WTC11 (cell line): ENCODE results near the gene TMEM205. TPM values are rescaled to one million over a fixed set of nuclear protein-coding genes. Genes with fewer than 3 reads are reported as not detected.

Source experiments
- ATF1 ChIP-seq: sonication (generic); formaldehyde crosslinking; IDR thresholded peaks from 2 replicates; pipeline ENCODE4 v1.8.1; 2023; ENCODE audit warnings: mild to moderate bottlenecking, moderate library complexity, missing genetic modification reagents
- ATF3 ChIP-seq: sonication (generic); formaldehyde crosslinking; conservative IDR thresholded peaks from 2 replicates; pipeline ENCODE4 v1.8.1; 2022; ENCODE audit warnings: mild to moderate bottlenecking, missing genetic modification reagents
- CREB1 ChIP-seq: sonication (generic); formaldehyde crosslinking; IDR thresholded peaks from 2 replicates; pipeline ENCODE4 v1.8.0; 2023; ENCODE audit warnings: mild to moderate bottlenecking, missing genetic modification reagents
- EMX1 ChIP-seq: fragments of 250-450 bp; sonication (Bioruptor Pico); IDR thresholded peaks from 2 replicates; pipeline ENCODE4 v1.8.0; 2021; ENCODE audit warnings: mild to moderate bottlenecking
- ERG ChIP-seq: fragments of 250-450 bp; sonication (Bioruptor Pico); IDR thresholded peaks from 2 replicates; pipeline ENCODE4 v1.8.0; 2021; ENCODE audit warnings: mild to moderate bottlenecking
- FOXJ3 ChIP-seq: sonication (generic); formaldehyde crosslinking; IDR thresholded peaks from 2 replicates; pipeline ENCODE4 v1.9.0; 2021; ENCODE audit warnings: missing genetic modification reagents, mild to moderate bottlenecking, borderline replicate concordance
- GABPB1 ChIP-seq: sonication (generic); formaldehyde crosslinking; IDR thresholded peaks from 2 replicates; pipeline ENCODE4 v1.8.1; 2023; ENCODE audit warnings: mild to moderate bottlenecking, missing genetic modification reagents
- GTF2I ChIP-seq: fragments of 250-450 bp; sonication (Bioruptor Pico); conservative IDR thresholded peaks from 2 replicates; pipeline ENCODE4 v1.4.0; 2021; ENCODE audit warnings: mild to moderate bottlenecking
- JAZF1 ChIP-seq: fragments of 250-450 bp; sonication (Bioruptor Pico); IDR thresholded peaks from 2 replicates; pipeline ENCODE4 v1.9.0; 2021; ENCODE audit warnings: moderate library complexity, mild to moderate bottlenecking, inconsistent platforms
- MLX ChIP-seq: sonication (generic); formaldehyde crosslinking; IDR thresholded peaks from 2 replicates; pipeline ENCODE4 v1.8.1; 2023; ENCODE audit warnings: mild to moderate bottlenecking, missing genetic modification reagents, moderate library complexity
- MXD4 ChIP-seq: fragments of 250-450 bp; sonication (Bioruptor Pico); IDR thresholded peaks from 2 replicates; pipeline ENCODE4 v1.8.0; 2021; ENCODE audit warnings: mild to moderate bottlenecking, moderate library complexity, borderline replicate concordance
- MYBL2 ChIP-seq: sonication (generic); formaldehyde crosslinking; IDR thresholded peaks from 2 replicates; pipeline ENCODE4 v1.8.1; 2023; ENCODE audit warnings: mild to moderate bottlenecking, moderate library complexity, missing genetic modification reagents
- NFE2L1 ChIP-seq: sonication (generic); formaldehyde crosslinking; IDR thresholded peaks from 2 replicates; pipeline ENCODE4 v1.8.1; 2023; ENCODE audit warnings: missing genetic modification reagents
- PREB ChIP-seq: sonication (generic); formaldehyde crosslinking; IDR thresholded peaks from 2 replicates; pipeline ENCODE4 v1.8.1; 2022; ENCODE audit warnings: mild to moderate bottlenecking, missing genetic modification reagents, moderate library complexity, borderline replicate concordance
- PRRX2 ChIP-seq: fragments of 250-450 bp; sonication (Bioruptor Pico); IDR thresholded peaks from 2 replicates; pipeline ENCODE4 v1.8.0; 2021; ENCODE audit warnings: mild to moderate bottlenecking
- SMAD4 ChIP-seq: sonication (generic); formaldehyde crosslinking; IDR thresholded peaks from 2 replicates; pipeline ENCODE4 v1.8.0; 2022; ENCODE audit warnings: mild to moderate bottlenecking, missing genetic modification reagents
- SOX15 ChIP-seq: fragments of 250-450 bp; sonication (Bioruptor Pico); IDR thresholded peaks from 2 replicates; pipeline ENCODE4 v1.9.0; 2021; ENCODE audit warnings: mild to moderate bottlenecking
- TEAD4 ChIP-seq: sonication (generic); formaldehyde crosslinking; IDR thresholded peaks from 2 replicates; pipeline ENCODE4 v1.8.0; 2022; ENCODE audit warnings: mild to moderate bottlenecking, missing genetic modification reagents
- TP53 ChIP-seq: sonication (generic); formaldehyde crosslinking; IDR thresholded peaks from 2 replicates; pipeline ENCODE4 v1.8.1; 2023; ENCODE audit warnings: mild to moderate bottlenecking, missing genetic modification reagents
- ZNF219 ChIP-seq: sonication (generic); formaldehyde crosslinking; IDR thresholded peaks from 2 replicates; pipeline ENCODE4 v1.8.0; 2023; ENCODE audit warnings: missing genetic modification reagents, mild to moderate bottlenecking, borderline replicate concordance
- ZNF416 ChIP-seq: fragments of 250-450 bp; sonication (Bioruptor Pico); IDR thresholded peaks from 2 replicates; pipeline ENCODE4 v1.9.0; 2021; ENCODE audit warnings: mild to moderate bottlenecking, inconsistent platforms
- ZNF671 ChIP-seq: fragments of 250-450 bp; sonication (Bioruptor Pico); IDR thresholded peaks from 2 replicates; pipeline ENCODE4 v1.8.0; 2021; ENCODE audit warnings: mild to moderate bottlenecking
- total RNA-seq: library from RNA; stranded (reverse); gene quantifications from 3 replicates; pipeline ENCODE4 v1.2.3, GENCODE V29; 2021
- TF ChIP-seq, protein P1 (sequence below): sonication (generic); formaldehyde crosslinking; IDR thresholded peaks from 2 replicates; pipeline ENCODE4 v1.8.1; 2023; ENCODE audit warnings: mild to moderate bottlenecking, missing genetic modification reagents
- TF ChIP-seq, protein P2 (sequence below): sonication (generic); formaldehyde crosslinking; IDR thresholded peaks from 2 replicates; pipeline ENCODE4 v1.8.1; 2022; ENCODE audit warnings: low read depth, missing genetic modification reagents, borderline replicate concordance
- TF ChIP-seq, protein P3 (sequence below): sonication (generic); formaldehyde crosslinking; IDR thresholded peaks from 2 replicates; pipeline ENCODE4 v1.8.0; 2022; ENCODE audit warnings: mild to moderate bottlenecking, missing genetic modification reagents
- TF ChIP-seq, protein P4 (sequence below): sonication (generic); formaldehyde crosslinking; IDR thresholded peaks from 2 replicates; pipeline ENCODE4 v1.8.1; 2023; ENCODE audit warnings: mild to moderate bottlenecking, moderate library complexity, missing genetic modification reagents
- TF ChIP-seq, protein P5 (sequence below): sonication (generic); formaldehyde crosslinking; IDR thresholded peaks from 2 replicates; pipeline ENCODE4 v1.8.0; 2023; ENCODE audit warnings: missing genetic modification reagents
- TF ChIP-seq, protein P6 (sequence below): sonication (generic); formaldehyde crosslinking; IDR thresholded peaks from 2 replicates; pipeline ENCODE4 v1.8.1; 2023; ENCODE audit warnings: mild to moderate bottlenecking, missing genetic modification reagents, moderate library complexity

TMEM205 gene
- total RNA-seq, 1 experiment from 2014 or later = 69.9 TPM

GRCh38 chr19:11382898-11383705, 37.0 kb upstream of the TMEM205 start (continued):
- TF ChIP-seq, protein P1, sequence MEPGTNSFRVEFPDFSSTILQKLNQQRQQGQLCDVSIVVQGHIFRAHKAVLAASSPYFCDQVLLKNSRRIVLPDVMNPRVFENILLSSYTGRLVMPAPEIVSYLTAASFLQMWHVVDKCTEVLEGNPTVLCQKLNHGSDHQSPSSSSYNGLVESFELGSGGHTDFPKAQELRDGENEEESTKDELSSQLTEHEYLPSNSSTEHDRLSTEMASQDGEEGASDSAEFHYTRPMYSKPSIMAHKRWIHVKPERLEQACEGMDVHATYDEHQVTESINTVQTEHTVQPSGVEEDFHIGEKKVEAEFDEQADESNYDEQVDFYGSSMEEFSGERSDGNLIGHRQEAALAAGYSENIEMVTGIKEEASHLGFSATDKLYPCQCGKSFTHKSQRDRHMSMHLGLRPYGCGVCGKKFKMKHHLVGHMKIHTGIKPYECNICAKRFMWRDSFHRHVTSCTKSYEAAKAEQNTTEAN = peak; percentile 73; the same call in 1 of the 2 replicates
- TF ChIP-seq, protein P2, sequence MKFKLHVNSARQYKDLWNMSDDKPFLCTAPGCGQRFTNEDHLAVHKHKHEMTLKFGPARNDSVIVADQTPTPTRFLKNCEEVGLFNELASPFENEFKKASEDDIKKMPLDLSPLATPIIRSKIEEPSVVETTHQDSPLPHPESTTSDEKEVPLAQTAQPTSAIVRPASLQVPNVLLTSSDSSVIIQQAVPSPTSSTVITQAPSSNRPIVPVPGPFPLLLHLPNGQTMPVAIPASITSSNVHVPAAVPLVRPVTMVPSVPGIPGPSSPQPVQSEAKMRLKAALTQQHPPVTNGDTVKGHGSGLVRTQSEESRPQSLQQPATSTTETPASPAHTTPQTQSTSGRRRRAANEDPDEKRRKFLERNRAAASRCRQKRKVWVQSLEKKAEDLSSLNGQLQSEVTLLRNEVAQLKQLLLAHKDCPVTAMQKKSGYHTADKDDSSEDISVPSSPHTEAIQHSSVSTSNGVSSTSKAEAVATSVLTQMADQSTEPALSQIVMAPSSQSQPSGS (CRISPR knock-in tag) = no peak
- TF ChIP-seq, protein P3, sequence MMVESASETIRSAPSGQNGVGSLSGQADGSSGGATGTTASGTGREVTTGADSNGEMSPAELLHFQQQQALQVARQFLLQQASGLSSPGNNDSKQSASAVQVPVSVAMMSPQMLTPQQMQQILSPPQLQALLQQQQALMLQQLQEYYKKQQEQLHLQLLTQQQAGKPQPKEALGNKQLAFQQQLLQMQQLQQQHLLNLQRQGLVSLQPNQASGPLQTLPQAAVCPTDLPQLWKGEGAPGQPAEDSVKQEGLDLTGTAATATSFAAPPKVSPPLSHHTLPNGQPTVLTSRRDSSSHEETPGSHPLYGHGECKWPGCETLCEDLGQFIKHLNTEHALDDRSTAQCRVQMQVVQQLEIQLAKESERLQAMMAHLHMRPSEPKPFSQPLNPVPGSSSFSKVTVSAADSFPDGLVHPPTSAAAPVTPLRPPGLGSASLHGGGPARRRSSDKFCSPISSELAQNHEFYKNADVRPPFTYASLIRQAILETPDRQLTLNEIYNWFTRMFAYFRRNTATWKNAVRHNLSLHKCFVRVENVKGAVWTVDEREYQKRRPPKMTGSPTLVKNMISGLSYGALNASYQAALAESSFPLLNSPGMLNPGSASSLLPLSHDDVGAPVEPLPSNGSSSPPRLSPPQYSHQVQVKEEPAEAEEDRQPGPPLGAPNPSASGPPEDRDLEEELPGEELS = peak; percentile 52; the same call in 1 of the 2 replicates
- TF ChIP-seq NFE2L1 (no peak), PREB (no peak), MLX (CRISPR knock-in tag) (no peak), ZNF219 (CRISPR knock-in tag) (no peak), PRRX2 (peak; percentile 68; the same call in 1 of the 2 replicates), FOXJ3 (CRISPR knock-in tag) (no peak), ZNF671 (CRISPR knock-in tag) (no peak), ZNF416 (CRISPR knock-in tag) (no peak), JAZF1 (CRISPR knock-in tag) (no peak), SOX15 (CRISPR knock-in tag) (no peak), ATF3 (CRISPR knock-in tag) (no peak), GTF2I (CRISPR knock-in tag) (no peak), ATF1 (no peak), TP53 (CRISPR knock-in tag) (no peak), MXD4 (CRISPR knock-in tag) (peak; percentile 72; the same call in 1 of the 2 replicates), GABPB1 (CRISPR knock-in tag) (no peak), EMX1 (0 out of 2 replicates have a peak, but pooled peaks have one; percentile 69), CREB1 (no peak), SMAD4 (CRISPR knock-in tag) (no peak), MYBL2 (CRISPR knock-in tag) (0 out of 2 replicates have a peak, but pooled peaks have one; percentile 58), ERG (CRISPR knock-in tag) (0 out of 2 replicates have a peak, but pooled peaks have one; percentile 59), TEAD4 (no peak)
- TF ChIP-seq, protein P4, sequence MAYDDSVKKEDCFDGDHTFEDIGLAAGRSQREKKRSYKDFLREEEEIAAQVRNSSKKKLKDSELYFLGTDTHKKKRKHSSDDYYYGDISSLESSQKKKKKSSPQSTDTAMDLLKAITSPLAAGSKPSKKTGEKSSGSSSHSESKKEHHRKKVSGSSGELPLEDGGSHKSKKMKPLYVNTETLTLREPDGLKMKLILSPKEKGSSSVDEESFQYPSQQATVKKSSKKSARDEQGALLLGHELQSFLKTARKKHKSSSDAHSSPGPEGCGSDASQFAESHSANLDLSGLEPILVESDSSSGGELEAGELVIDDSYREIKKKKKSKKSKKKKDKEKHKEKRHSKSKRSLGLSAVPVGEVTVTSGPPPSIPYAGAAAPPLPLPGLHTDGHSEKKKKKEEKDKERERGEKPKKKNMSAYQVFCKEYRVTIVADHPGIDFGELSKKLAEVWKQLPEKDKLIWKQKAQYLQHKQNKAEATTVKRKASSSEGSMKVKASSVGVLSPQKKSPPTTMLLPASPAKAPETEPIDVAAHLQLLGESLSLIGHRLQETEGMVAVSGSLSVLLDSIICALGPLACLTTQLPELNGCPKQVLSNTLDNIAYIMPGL (CRISPR knock-in tag) = no peak; the same call in 1 of the 2 replicates
- TF ChIP-seq, protein P5, sequence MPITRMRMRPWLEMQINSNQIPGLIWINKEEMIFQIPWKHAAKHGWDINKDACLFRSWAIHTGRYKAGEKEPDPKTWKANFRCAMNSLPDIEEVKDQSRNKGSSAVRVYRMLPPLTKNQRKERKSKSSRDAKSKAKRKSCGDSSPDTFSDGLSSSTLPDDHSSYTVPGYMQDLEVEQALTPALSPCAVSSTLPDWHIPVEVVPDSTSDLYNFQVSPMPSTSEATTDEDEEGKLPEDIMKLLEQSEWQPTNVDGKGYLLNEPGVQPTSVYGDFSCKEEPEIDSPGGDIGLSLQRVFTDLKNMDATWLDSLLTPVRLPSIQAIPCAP = no peak
- TF ChIP-seq, protein P6, sequence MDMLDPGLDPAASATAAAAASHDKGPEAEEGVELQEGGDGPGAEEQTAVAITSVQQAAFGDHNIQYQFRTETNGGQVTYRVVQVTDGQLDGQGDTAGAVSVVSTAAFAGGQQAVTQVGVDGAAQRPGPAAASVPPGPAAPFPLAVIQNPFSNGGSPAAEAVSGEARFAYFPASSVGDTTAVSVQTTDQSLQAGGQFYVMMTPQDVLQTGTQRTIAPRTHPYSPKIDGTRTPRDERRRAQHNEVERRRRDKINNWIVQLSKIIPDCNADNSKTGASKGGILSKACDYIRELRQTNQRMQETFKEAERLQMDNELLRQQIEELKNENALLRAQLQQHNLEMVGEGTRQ (CRISPR knock-in tag) = no peak
